Ramos (cell line): ENCODE results near the gene CPB1.
"Not testable (repeated sequence)": the region's sequence is repeated elsewhere in the genome, so short reads cannot be mapped to it uniquely, and the experiment has no call there.

Experiments
- in situ Hi-C: fragments of 300-500 bp; cut with MboI; formaldehyde crosslinking; loops from one replicate; pipeline ENCODE4 v1.14.3; 2022; ENCODE audit warnings: low sequenced_read_pairs; ENCODE audit not compliant: unreplicated experiment

Gene CPB1

GRCh38 chr3:148827585-148827984, at the start of gene CPB1:
Gene CPB1, plus strand, starts transcription at chr3:148827811. Its CDS starts 13 bp downstream, at chr3:148827824.
- in situ Hi-C loops: no loop called here

GRCh38 chr3:148778926-148779325, 48.7 kb upstream of the CPB1 start:
- in situ Hi-C loops: no loop called here

- in situ Hi-C loops: not testable (repeated sequence)
Measured at GRCh38 chr3:148785026-148785425, 42.6 kb upstream of the CPB1 start.

- in situ Hi-C loops: not testable (repeated sequence)
Measured at GRCh38 chr3:148786159-148786558, 41.5 kb upstream of the CPB1 start.

- in situ Hi-C loops: no loop called here
Measured at GRCh38 chr3:148789146-148789545, 38.5 kb upstream of the CPB1 start.

- in situ Hi-C loops: no loop called here
Measured at GRCh38 chr3:148789906-148790305, 37.7 kb upstream of the CPB1 start.

- in situ Hi-C loops: no loop called here
Measured at GRCh38 chr3:148790370-148790769, 37.2 kb upstream of the CPB1 start.

GRCh38 chr3:148790851-148791735, 36.5 kb upstream of the CPB1 start:
- in situ Hi-C loops: no loop called here

GRCh38 chr3:148791920-148792319, 35.7 kb upstream of the CPB1 start:
- in situ Hi-C loops: no loop called here

- in situ Hi-C loops: no loop called here
Measured at GRCh38 chr3:148792516-148792915, 35.1 kb upstream of the CPB1 start.

- in situ Hi-C loops: no loop called here
Measured at GRCh38 chr3:148796799-148797198, 30.8 kb upstream of the CPB1 start.

GRCh38 chr3:148797795-148798194, 29.8 kb upstream of the CPB1 start:
- in situ Hi-C loops: no loop called here

- in situ Hi-C loops: no loop called here
Measured at GRCh38 chr3:148800414-148800813, 27.2 kb upstream of the CPB1 start.

- in situ Hi-C loops: no loop called here
Measured at GRCh38 chr3:148809835-148810234, 17.8 kb upstream of the CPB1 start.

- in situ Hi-C loops: no loop called here
Measured at GRCh38 chr3:148815316-148816110, 12.1 kb upstream of the CPB1 start.

- in situ Hi-C loops: no loop called here
Measured at GRCh38 chr3:148816427-148816826, 11.2 kb upstream of the CPB1 start.

- in situ Hi-C loops: no loop called here
Measured at GRCh38 chr3:148816981-148817525, 10.6 kb upstream of the CPB1 start.

- in situ Hi-C loops: no loop called here
Measured at GRCh38 chr3:148820361-148821245, 7.0 kb upstream of the CPB1 start.

GRCh38 chr3:148823026-148823425, 4.6 kb upstream of the CPB1 start:
- in situ Hi-C loops: no loop called here

GRCh38 chr3:148825476-148825875, 2.1 kb upstream of the CPB1 start:
- in situ Hi-C loops: no loop called here
